HepG2 (cell line): ENCODE measurements around the gene MIDN. TPM values are rescaled to one million over a fixed set of nuclear protein-coding genes. Genes with fewer than 3 reads are reported as not detected.

Experiments used
- ATAC-seq: fragments of 200-7000 bp; cut with Tn5 transposase; 3 replicates; pipeline ENCODE4 v1.9.1; 2020; ENCODE audit warnings: mild to moderate bottlenecking, moderate library complexity
- BruUV-seq: library from RNA; stranded (reverse); fragments of 400-500 nt; replicated peaks from 2 replicates; lab custom pipeline; 2021; lab: Mats Ljungman, UMichigan
- CTCF ChIA-PET: fragments of 300-600 bp; formaldehyde crosslinking; extraction: SDS; loops from one replicate; lab custom pipeline; 2021; ENCODE audit warnings: low total read pairs, inconsistent platforms, low intra/inter-chr PET ratio; lab: Yijun Ruan, JAX
- POLR2A ChIA-PET: fragments of 350-600 bp; sonication (Branson Sonifier 250); formaldehyde crosslinking; loops from one replicate; lab custom pipeline; 2020; ENCODE audit warnings: antibody characterized with exemption, inconsistent platforms; lab: Yijun Ruan, JAX
- DNase-seq: peaks from one replicate; pipeline ENCODE4 v3.0.0-alpha.2; 2015; ENCODE audit warnings: low spot score
- FAIRE-seq: peaks from 3 replicates; lab custom pipeline; 2011; peaks lifted over from hg19 to GRCh38; lab: Jason Lieb, UNC
- H2AFZ ChIP-seq: one replicate; pipeline ENCODE4 v1.6.1; 2011; ENCODE audit warnings: low read length, inconsistent platforms
- H3K27ac ChIP-seq: fragments of 300-600 bp; 3 replicates; pipeline ENCODE4 v1.8.0; 2011; ENCODE audit warnings: mixed run types, mild to moderate bottlenecking, mixed read lengths, low read length, inconsistent platforms; ENCODE audit not compliant: insufficient read depth; ENCODE audit errors: extremely low read length
- H3K27me3 ChIP-seq, 2 experiments: fragments of 200-600 bp in 1 of 2; 2 replicates in 1 of 2; 3 replicates in 1 of 2; pipeline versions ENCODE4 v1.6.0 to v1.8.0; 2011; ENCODE audit warnings: low read length in 2 of 2, mild to moderate bottlenecking in 2 of 2, moderate library complexity in 2 of 2, inconsistent platforms in 1 of 2; ENCODE audit not compliant: insufficient read depth in 2 of 2, control insufficient read depth in 1 of 2
- H3K36me3 ChIP-seq, 2 experiments: fragments of 200-600 bp in 1 of 2; replicated peaks in 1 of 2; 2 replicates in 1 of 2; 3 replicates in 1 of 2; pipeline versions ENCODE4 v1.5.1 to v1.8.0; 2011; ENCODE audit warnings: low read length in 2 of 2, inconsistent platforms in 1 of 2; ENCODE audit not compliant: insufficient read depth in 2 of 2, control insufficient read depth in 1 of 2
- H3K4me1 ChIP-seq: 2 replicates; pipeline ENCODE4 v1.5.1; 2012; ENCODE audit warnings: low read length, inconsistent platforms; ENCODE audit not compliant: insufficient read depth
- H3K4me2 ChIP-seq: 2 replicates; pipeline ENCODE4 v1.6.0; 2011; ENCODE audit warnings: low read depth, low read length, inconsistent platforms
- H3K4me3 ChIP-seq, 3 experiments: fragments of 200-600 bp in 1 of 3; sonication (generic), shearing (Covaris generic) in 1 of 3; replicated peaks in 1 of 3; 2 replicates each; pipeline ENCODE4 v1.5.1; 2011 to 2016; ENCODE audit warnings: low read length in 3 of 3, inconsistent platforms in 2 of 3, low read depth in 2 of 3, mild to moderate bottlenecking in 2 of 3, control low read depth in 1 of 3, mixed read lengths in 1 of 3; ENCODE audit not compliant: insufficient read depth in 1 of 3
- H3K79me2 ChIP-seq: one replicate; pipeline ENCODE4 v1.6.1; 2011; ENCODE audit warnings: low read length, inconsistent platforms; ENCODE audit not compliant: insufficient read depth
- H3K9ac ChIP-seq: 2 replicates; pipeline ENCODE4 v1.6.0; 2011; ENCODE audit warnings: mild to moderate bottlenecking, low read depth, low read length, inconsistent platforms; ENCODE audit not compliant: insufficient read depth
- H3K9me3 ChIP-seq: 2 replicates; pipeline ENCODE4 v1.5.1; 2012; ENCODE audit warnings: mild to moderate bottlenecking, low read length
- H4K20me1 ChIP-seq: 2 replicates; pipeline ENCODE4 v1.6.0; 2011; ENCODE audit warnings: inconsistent platforms, mild to moderate bottlenecking, low read length, moderate library complexity; ENCODE audit not compliant: insufficient read depth
- ATF1 ChIP-seq: IDR thresholded peaks from 2 replicates; pipeline ENCODE4 v1.6.1; 2016; ENCODE audit warnings: mild to moderate bottlenecking, control low read depth
- CENPBD1 ChIP-seq: sonication (generic); formaldehyde crosslinking; IDR thresholded peaks from 2 replicates; pipeline ENCODE4 v1.8.0; 2022; ENCODE audit warnings: missing genetic modification reagents, low read depth, mild to moderate bottlenecking, borderline replicate concordance
- E2F5 ChIP-seq: sonication (generic); formaldehyde crosslinking; conservative IDR thresholded peaks from 2 replicates; pipeline ENCODE4 v1.4.0; 2020; ENCODE audit warnings: missing genetic modification reagents
- FOXC1 ChIP-seq: sonication (generic); formaldehyde crosslinking; IDR thresholded peaks from 2 replicates; pipeline ENCODE4 v1.8.0; 2022; ENCODE audit warnings: mild to moderate bottlenecking, missing genetic modification reagents, borderline replicate concordance
- GTF2F1 ChIP-seq: fragments of 150-350 bp; IDR thresholded peaks from 2 replicates; pipeline ENCODE4 v1.6.1; 2014; ENCODE audit warnings: low read length
- HNRNPL ChIP-seq: fragments of 200-400 bp; formaldehyde crosslinking; IDR thresholded peaks from 2 replicates; pipeline ENCODE4 v1.6.1; 2017; ENCODE audit warnings: mild to moderate bottlenecking, low read depth, low read length
- KDM5B ChIP-seq: sonication (generic); formaldehyde crosslinking; IDR thresholded peaks from 2 replicates; pipeline ENCODE4 v1.4.0; 2020; ENCODE audit warnings: missing genetic modification reagents, mild to moderate bottlenecking, borderline replicate concordance
- MTF2 ChIP-seq: sonication (generic); formaldehyde crosslinking; IDR thresholded peaks from 2 replicates; pipeline ENCODE4 v1.5.0; 2020; ENCODE audit warnings: missing genetic modification reagents, borderline replicate concordance
- NCOA2 ChIP-seq: sonication (generic); formaldehyde crosslinking; IDR thresholded peaks from 2 replicates; pipeline ENCODE4 v1.8.0; 2022; ENCODE audit warnings: inconsistent platforms
- RCOR2 ChIP-seq: IDR thresholded peaks from 2 replicates; pipeline ENCODE4 v1.6.1; 2016; ENCODE audit warnings: missing biosample characterization, missing genetic modification reagents
- TEAD3 ChIP-seq: optimal IDR thresholded peaks from 2 replicates; pipeline ENCODE3; 2016; ENCODE audit warnings: borderline replicate concordance
- ZBTB37 ChIP-seq: sonication (generic); formaldehyde crosslinking; IDR thresholded peaks from 2 replicates; pipeline ENCODE4 v1.4.0; 2020; ENCODE audit warnings: mild to moderate bottlenecking, missing genetic modification reagents
- ZMYM3 ChIP-seq: sonication (generic); formaldehyde crosslinking; IDR thresholded peaks from 2 replicates; pipeline ENCODE4 v1.5.1; 2020; ENCODE audit warnings: mild to moderate bottlenecking, missing genetic modification reagents
- ZNF101 ChIP-seq: sonication (generic); formaldehyde crosslinking; IDR thresholded peaks from 2 replicates; pipeline ENCODE4 v1.4.0; 2020; ENCODE audit warnings: mild to moderate bottlenecking, low read depth, missing genetic modification reagents, borderline replicate concordance
- ZNF3 ChIP-seq: IDR thresholded peaks from 2 replicates; pipeline ENCODE4 v1.7.0; 2017; ENCODE audit warnings: inconsistent platforms
- WGBS: methylation state at CpG from one replicate; pipeline ENCODE4 v1.1.6; 2017; ENCODE audit warnings: low lambda C conversion rate; 5-methylcytosine and 5-hydroxymethylcytosine counted together
- in situ Hi-C: cut with HindIII; loops from 2 replicates; pipeline ENCODE4 v1.10.0; 2017; ENCODE audit warnings: low pct_unique_long_range_greater_than_20kb; ENCODE audit not compliant: extremely low pct_ligation_motif_present
- intact Hi-C: fragments of 100-400 bp; cut with micrococcal nuclease; formaldehyde crosslinking; loops from one replicate; pipeline ENCODE4 v1.10.0; 2022; ENCODE audit not compliant: unreplicated experiment
- polyA plus RNA-seq, 8 experiments: library from polyadenylated mRNA; depleted of rRNA in 3 of 8; stranded (reverse) in 7 of 8; unstranded in 1 of 8; fragments of >200 nt; fragmentation: Illumina TruSeq in 4 of 8; extraction: Trizol in 4 of 8; gene quantifications; 2 replicates each; pipeline versions ENCODE4 v1.2.1 to v1.2.3, GENCODE V29; 2011 to 2016; ENCODE audit warnings: low read depth in 4 of 8, missing spikeins in 1 of 8, mixed read lengths in 1 of 8; ENCODE audit not compliant: insufficient read depth in 1 of 8
- total RNA-seq, 5 experiments: library from RNA; depleted of rRNA; stranded (reverse); fragments of >200 nt; fragmentation: Illumina TruSeq; extraction: Trizol; gene quantifications; 2 replicates each; pipeline ENCODE4 v1.2.3, GENCODE V29; 2016; ENCODE audit warnings: low read depth in 1 of 5

The MIDN gene
- total and polyA plus RNA-seq, 2 of the 13 experiments (the other 11 are each of a cell fraction or from before 2014, with no cell fraction given), result 8.4 to 18.0 TPM

- peaks cover 30% of the 10 kb centered on the region for H3K79me2 ChIP-seq
- WGBS, result 82% methylated on average over 6 of the region's 8 CpGs
- ChIA-PET CTCF (no interaction called here), POLR2A (interaction anchor here (10.1 kb wide), 1 partner anchor 21 kb away, joined by 469 read pairs; the partner anchor contains the start of gene CIRBP)
- H3K4me3 ChIP-seq, result peak overlapping the region; percentile 42 to 82 (median 74); a peak in 5 of 6 replicates
- no peak for FAIRE-seq
- peak overlapping the region; percentile 98 for H3K27ac ChIP-seq
- peaks cover 54% of the 10 kb centered on the region for H3K4me1 ChIP-seq
- no peak overlapping the region for H2AFZ ChIP-seq
- intact Hi-C loops (no loop called here), in situ Hi-C loops (no loop called here)
- peak overlapping the region; percentile 72 for H3K4me2 ChIP-seq
- TSS peak; percentile 29 for BruUV-seq
- peak overlapping the region; percentile 79 for H3K9ac ChIP-seq
- H3K27me3 ChIP-seq, result no peaks in the 10 kb centered on the region; a peak in 1 of 5 replicates
- DNase-seq, result no peak
- no peak for ATAC-seq
- peaks cover 2 to 9% of the 10 kb centered on the region in 2 experiments; a peak in 2 of 5 replicates for H3K36me3 ChIP-seq
- H3K9me3 ChIP-seq, result no peaks in the 10 kb centered on the region
- H4K20me1 ChIP-seq, result peaks cover 16% of the 10 kb centered on the region; the same call in 1 of the 2 replicates
- TF ChIP-seq ZNF3 (CRISPR knock-in tag), result 0 out of 2 replicates have a peak, but pooled peaks have one; percentile 32
- TF ChIP-seq E2F5 (CRISPR knock-in tag), result no peak
- 0 out of 2 replicates have a peak, but pooled peaks have one; percentile 45 for TF ChIP-seq FOXC1 (CRISPR knock-in tag)
- peak; percentile 7 for TF ChIP-seq TEAD3 (CRISPR knock-in tag)
- peak; percentile 53; the same call in 1 of the 2 replicates for TF ChIP-seq RCOR2 (CRISPR knock-in tag)
- peak; percentile 82 for TF ChIP-seq ZMYM3
- TF ChIP-seq GTF2F1, result no peak
- TF ChIP-seq ATF1, result no peak
- no peak for TF ChIP-seq ZNF101
- TF ChIP-seq MTF2 (CRISPR knock-in tag), result no peak
- 0 out of 2 replicates have a peak, but pooled peaks have one; percentile 3 for TF ChIP-seq NCOA2 (CRISPR knock-in tag)
- TF ChIP-seq ZBTB37 (CRISPR knock-in tag), result no peak
- TF ChIP-seq HNRNPL, result peak; percentile 57; the same call in 1 of the 2 replicates
- no peak for TF ChIP-seq CENPBD1 (CRISPR knock-in tag)
- 0 out of 2 replicates have a peak, but pooled peaks have one; percentile 5 for TF ChIP-seq KDM5B (CRISPR knock-in tag)
These were observed 640 bp upstream of the MIDN start for GRCh38 chr19:1247748-1248138.
